DOHH2 (cell line): ENCODE results near the gene WDR27.

Source experiments
- H3F3A ChIP-seq: fragments of 200-600 bp; sonication (generic), shearing (Covaris generic); 2 replicates; pipeline ENCODE4 v1.6.0; 2016; ENCODE audit warnings: antibody characterized with exemption, mild to moderate bottlenecking; ENCODE audit not compliant: control insufficient read depth, insufficient read depth
- H3K27ac ChIP-seq: fragments of 200-600 bp; sonication (generic); 2 replicates; pipeline ENCODE4 v1.5.1; 2014; ENCODE audit warnings: low read depth, mild to moderate bottlenecking, low read length, moderate library complexity
- H3K27me3 ChIP-seq: fragments of 200-600 bp; sonication (generic); 2 replicates; pipeline ENCODE4 v1.6.1; 2014; ENCODE audit warnings: mild to moderate bottlenecking, low read length, mixed read lengths; ENCODE audit not compliant: control insufficient read depth
- H3K36me3 ChIP-seq: fragments of 200-600 bp; sonication (generic); 2 replicates; pipeline ENCODE4 v1.6.1; 2014; ENCODE audit warnings: mild to moderate bottlenecking, low read length, moderate library complexity, mixed read lengths; ENCODE audit not compliant: control insufficient read depth
- H3K4me1 ChIP-seq: fragments of 200-600 bp; sonication (generic); 2 replicates; pipeline ENCODE4 v1.6.1; 2014; ENCODE audit warnings: mild to moderate bottlenecking, low read length, mixed read lengths; ENCODE audit not compliant: control insufficient read depth
- H3K4me2 ChIP-seq: fragments of 200-600 bp; sonication (generic); 2 replicates; pipeline ENCODE4 v1.6.0; 2014; ENCODE audit warnings: mild to moderate bottlenecking, low read length, moderate library complexity
- H3K4me3 ChIP-seq: fragments of 200-600 bp; sonication (generic); 2 replicates; pipeline ENCODE4 v1.5.1; 2014; ENCODE audit warnings: mild to moderate bottlenecking, low read length, mixed read lengths
- H3K79me2 ChIP-seq: fragments of 200-600 bp; sonication (generic); 2 replicates; pipeline ENCODE4 v1.6.1; 2014; ENCODE audit warnings: mild to moderate bottlenecking, low read length, mixed read lengths; ENCODE audit not compliant: control insufficient read depth
- H3K9me2 ChIP-seq: fragments of 200-600 bp; sonication (generic); replicated peaks from 2 replicates; pipeline ENCODE4 v1.6.1; 2014; ENCODE audit warnings: mild to moderate bottlenecking, low read length, mixed read lengths; ENCODE audit not compliant: control insufficient read depth
- H3K9me3 ChIP-seq: fragments of 200-600 bp; sonication (generic); 2 replicates; pipeline ENCODE4 v1.6.1; 2014; ENCODE audit warnings: antibody characterized with exemption, low read length, mixed read lengths; ENCODE audit not compliant: control insufficient read depth, insufficient read depth
- H4K20me1 ChIP-seq: fragments of 200-600 bp; sonication (generic); 2 replicates; pipeline ENCODE4 v1.6.0; 2014; ENCODE audit warnings: low read depth, mild to moderate bottlenecking, antibody characterized with exemption, low read length, moderate library complexity; ENCODE audit not compliant: control insufficient read depth, insufficient read depth
- CTCF ChIP-seq: fragments of 200-600 bp; sonication (generic); IDR thresholded peaks from one replicate; pipeline ENCODE4 v1.5.1; 2014; ENCODE audit warnings: antibody characterized with exemption, mild to moderate bottlenecking, low read depth, low read length; ENCODE audit not compliant: poor library complexity, severe bottlenecking
- EZH2phosphoT487 ChIP-seq: fragments of 200-600 bp; sonication (generic); IDR thresholded peaks from 2 replicates; pipeline ENCODE4 v1.6.1; 2017; ENCODE audit warnings: borderline replicate concordance, mild to moderate bottlenecking, antibody characterized with exemption, low read length, moderate library complexity, mixed read lengths

The WDR27 gene

GRCh38 chr6:169489563-169490245 is 212.1 kb downstream of the WDR27 start:
- Histone ChIP-seq H3K9me2 (no peaks in the 10 kb centered on the region), H3K9me3 (no peaks in the 10 kb centered on the region), H3K27me3 (no peaks in the 10 kb centered on the region), H3K36me3 (no peaks in the 10 kb centered on the region), H3F3A (no peaks in the 10 kb centered on the region), H3K79me2 (no peaks in the 10 kb centered on the region), H3K4me2 (no peak overlapping the region), H3K4me3 (no peak overlapping the region), H4K20me1 (no peaks in the 10 kb centered on the region), H3K27ac (no peak overlapping the region), H3K4me1 (no peaks in the 10 kb centered on the region)
- TF ChIP-seq CTCF (no peak), EZH2phosphoT487 (no peak)

GRCh38 chr6:169487579-169488436 is 214.0 kb downstream of the WDR27 start:
- no peak for TF ChIP-seq CTCF
- TF ChIP-seq EZH2phosphoT487: no peak

GRCh38 chr6:169479783-169480495 is 221.9 kb downstream of the WDR27 start:
- Histone ChIP-seq H3K4me2 (no peak overlapping the region), H3K27ac (no peak overlapping the region), H3F3A (no peaks in the 10 kb centered on the region), H3K79me2 (no peaks in the 10 kb centered on the region), H3K36me3 (no peaks in the 10 kb centered on the region), H3K4me3 (no peak overlapping the region), H4K20me1 (no peaks in the 10 kb centered on the region), H3K4me1 (no peaks in the 10 kb centered on the region), H3K9me2 (no peaks in the 10 kb centered on the region), H3K9me3 (no peaks in the 10 kb centered on the region), H3K27me3 (no peaks in the 10 kb centered on the region)
- TF ChIP-seq CTCF (no peak), EZH2phosphoT487 (no peak)

More at GRCh38 chr6:169487579-169488436, 214.0 kb downstream of the WDR27 start:
- no peaks in the 10 kb centered on the region for H3K79me2 ChIP-seq
- H3K9me3 ChIP-seq: no peaks in the 10 kb centered on the region
- H3K27me3 ChIP-seq: no peaks in the 10 kb centered on the region
- H3K36me3 ChIP-seq: no peaks in the 10 kb centered on the region
- H3K9me2 ChIP-seq: no peaks in the 10 kb centered on the region
- H3K27ac ChIP-seq: no peak overlapping the region
- H3F3A ChIP-seq: no peaks in the 10 kb centered on the region
- no peak overlapping the region for H3K4me3 ChIP-seq
- no peaks in the 10 kb centered on the region for H3K4me1 ChIP-seq
- no peak overlapping the region for H3K4me2 ChIP-seq
- no peaks in the 10 kb centered on the region for H4K20me1 ChIP-seq
